Prostate gland (tissue), 2 donors: ENCODE data around the gene CYB561D1.
"Not testable (repeated sequence)": the region's sequence is repeated elsewhere in the genome, so short reads cannot be mapped to it uniquely, and the experiment has no call there.

Source experiments
- CTCF ChIP-seq, 4 experiments: fragments of 200-600 bp in 2 of 4; fragments of 450-650 bp in 2 of 4; sonication (generic) in 2 of 4; IDR thresholded peaks; 1 replicate in 3 of 4; 2 replicates in 1 of 4; pipeline ENCODE4 v1.5.1; 2016 to 2019; ENCODE audit warnings: antibody characterized with exemption in 4 of 4, mild to moderate bottlenecking in 2 of 4, moderate library complexity in 2 of 4
- POLR2A ChIP-seq: fragments of 450-650 bp; IDR thresholded peaks from one replicate; pipeline ENCODE4 v1.6.1; 2016; ENCODE audit warnings: antibody characterized with exemption, mild to moderate bottlenecking
- POLR2AphosphoS5 ChIP-seq: sonication (generic); formaldehyde crosslinking; IDR thresholded peaks from one replicate; pipeline ENCODE4 v1.6.1; 2017; ENCODE audit warnings: antibody characterized with exemption

GRCh38 chr1:109445949-109446695, 47.8 kb upstream of the CYB561D1 start:
- TF ChIP-seq CTCF (IDR thresholded peaks at IDR 0.05); POLR2A; POLR2AphosphoS5: not testable (repeated sequence)
